HK-2 (cell line): ENCODE data around the gene VAC14.

ENCODE experiments used
- DNase-seq: peaks from one replicate; pipeline ENCODE4 v3.0.0-alpha.2; 2018; ENCODE audit not compliant: unreplicated experiment

The VAC14 gene

GRCh38 chr16:70692873-70693671 is 107.9 kb downstream of the VAC14 start:
- no peak for DNase-seq

GRCh38 chr16:70692130-70692872 is 108.7 kb downstream of the VAC14 start:
- DNase-seq = no peak

GRCh38 chr16:70691223-70692129 is 109.5 kb downstream of the VAC14 start:
- DNase-seq = no peak

- no peak for DNase-seq
Measured at GRCh38 chr16:70689970-70690891, 110.7 kb downstream of the VAC14 start.

- DNase-seq = no peak
Measured at GRCh38 chr16:70689035-70689969, 111.7 kb downstream of the VAC14 start.

GRCh38 chr16:70688246-70688742 is 112.7 kb downstream of the VAC14 start:
- no peak for DNase-seq

- no peak for DNase-seq
Measured at GRCh38 chr16:70687671-70688245, 113.2 kb downstream of the VAC14 start.

- no peak for DNase-seq
Measured at GRCh38 chr16:70687102-70687511, 113.9 kb downstream of the VAC14 start.

- no peak for DNase-seq
Measured at GRCh38 chr16:70686376-70687101, 114.4 kb downstream of the VAC14 start.

- DNase-seq = peak; percentile 80
Measured at GRCh38 chr16:70685938-70686375, 115.0 kb downstream of the VAC14 start, which contains the start of gene MTSS2. MTSS2 (minus strand) TSS chr16:70686053; CDS start chr16:70685791, 262 bp downstream.

GRCh38 chr16:70685061-70685937 is 115.7 kb downstream of the VAC14 start:
- DNase-seq = no peak

- no peak for DNase-seq
Measured at GRCh38 chr16:70684146-70685060, 116.6 kb downstream of the VAC14 start.

GRCh38 chr16:70683146-70683944 is 117.6 kb downstream of the VAC14 start:
- DNase-seq = no peak

GRCh38 chr16:70682239-70683145 is 118.5 kb downstream of the VAC14 start:
- DNase-seq = no peak
